KMS-11 (cell line): ENCODE data around the gene RIPOR3.

Experiments
- H2AFZ ChIP-seq: fragments of 200-600 bp; sonication (generic); 2 replicates; pipeline ENCODE4 v1.6.1; 2016; ENCODE audit warnings: antibody characterized with exemption, mixed run types, low read depth
- H3K27ac ChIP-seq: fragments of 200-600 bp; sonication (generic); 2 replicates; pipeline ENCODE4 v1.6.1; 2016; ENCODE audit warnings: mild to moderate bottlenecking, mixed run types
- H3K27me3 ChIP-seq: fragments of 200-600 bp; sonication (generic); 2 replicates; pipeline ENCODE4 v1.6.1; 2017; ENCODE audit warnings: mild to moderate bottlenecking, low read depth, mixed run types, moderate library complexity; ENCODE audit not compliant: insufficient read depth
- H3K36me3 ChIP-seq: fragments of 200-600 bp; sonication (generic); 2 replicates; pipeline ENCODE4 v1.6.1; 2017; ENCODE audit warnings: mild to moderate bottlenecking, mixed run types; ENCODE audit not compliant: insufficient read depth
- H3K4me1 ChIP-seq: fragments of 200-600 bp; sonication (generic); 2 replicates; pipeline ENCODE4 v1.6.1; 2016; ENCODE audit warnings: mild to moderate bottlenecking, low read depth, mixed run types; ENCODE audit not compliant: poor library complexity, severe bottlenecking
- H3K4me2 ChIP-seq: fragments of 200-600 bp; sonication (generic); 2 replicates; pipeline ENCODE4 v1.7.0; 2016; ENCODE audit warnings: mild to moderate bottlenecking, mixed run types
- H3K4me3 ChIP-seq: fragments of 200-600 bp; sonication (generic); IDR thresholded peaks from 2 replicates; pipeline ENCODE4 v1.6.1; 2017; ENCODE audit warnings: low read depth, low read length, mixed read lengths; ENCODE audit not compliant: insufficient read depth
- H3K79me2 ChIP-seq: fragments of 200-600 bp; sonication (generic); 2 replicates; pipeline ENCODE4 v1.6.1; 2016; ENCODE audit warnings: low read depth, mixed run types; ENCODE audit not compliant: insufficient read depth
- H3K9ac ChIP-seq: fragments of 200-600 bp; sonication (generic); 2 replicates; pipeline ENCODE4 v1.6.1; 2016; ENCODE audit warnings: mild to moderate bottlenecking, mixed run types
- H4K20me1 ChIP-seq: fragments of 200-600 bp; sonication (generic); 2 replicates; pipeline ENCODE4 v1.6.1; 2016; ENCODE audit warnings: mild to moderate bottlenecking, mixed run types; ENCODE audit not compliant: insufficient read depth
- CTCF ChIP-seq: fragments of 200-600 bp; sonication (generic); conservative IDR thresholded peaks from 2 replicates; pipeline ENCODE4 v1.6.1; 2017; ENCODE audit warnings: low read depth, mild to moderate bottlenecking, antibody characterized with exemption, low read length, moderate library complexity, mixed read lengths

RIPOR3 gene

GRCh38 chr20:50548396-50548795 is 142.9 kb downstream of the RIPOR3 start:
- no peak overlapping the region for H3K4me3 ChIP-seq
- H3K9ac ChIP-seq, result no peak overlapping the region
- H3K36me3 ChIP-seq, result no peaks in the 10 kb centered on the region
- no peak overlapping the region for H3K27ac ChIP-seq
- no peaks in the 10 kb centered on the region for H4K20me1 ChIP-seq
- H3K79me2 ChIP-seq, result no peaks in the 10 kb centered on the region
- H3K4me1 ChIP-seq, result peaks cover 24% of the 10 kb centered on the region
- H2AFZ ChIP-seq, result no peak overlapping the region
- no peak for TF ChIP-seq CTCF
- no peaks in the 10 kb centered on the region for H3K27me3 ChIP-seq
- H3K4me2 ChIP-seq, result no peak overlapping the region

- Histone ChIP-seq H2AFZ (no peak overlapping the region), H3K27ac (no peak overlapping the region), H3K9ac (no peak overlapping the region), H4K20me1 (no peaks in the 10 kb centered on the region), H3K4me3 (no peak overlapping the region), H3K4me2 (no peak overlapping the region), H3K79me2 (no peaks in the 10 kb centered on the region), H3K27me3 (no peaks in the 10 kb centered on the region), H3K36me3 (no peaks in the 10 kb centered on the region), H3K4me1 (peaks cover 24% of the 10 kb centered on the region)
- TF ChIP-seq CTCF, result no peak
These were observed 143.4 kb downstream of the RIPOR3 start for GRCh38 chr20:50547964-50548363.

GRCh38 chr20:50546729-50547314 is 144.5 kb downstream of the RIPOR3 start:
- Histone ChIP-seq H3K27me3 (no peaks in the 10 kb centered on the region), H4K20me1 (no peaks in the 10 kb centered on the region), H3K4me1 (peaks cover 24% of the 10 kb centered on the region), H3K4me3 (no peak overlapping the region), H3K4me2 (no peak overlapping the region), H3K79me2 (no peaks in the 10 kb centered on the region), H3K36me3 (no peaks in the 10 kb centered on the region), H2AFZ (no peak overlapping the region), H3K9ac (no peak overlapping the region), H3K27ac (no peak overlapping the region)
- TF ChIP-seq CTCF, result no peak

- no peak overlapping the region for H3K4me3 ChIP-seq
- no peaks in the 10 kb centered on the region; the same call in 1 of the 2 replicates for H3K79me2 ChIP-seq
- H3K36me3 ChIP-seq, result no peaks in the 10 kb centered on the region
- no peak overlapping the region for H2AFZ ChIP-seq
- no peak overlapping the region for H3K9ac ChIP-seq
- H3K4me1 ChIP-seq, result peaks cover 8% of the 10 kb centered on the region
- H3K27me3 ChIP-seq, result no peaks in the 10 kb centered on the region
- no peak for TF ChIP-seq CTCF
- H4K20me1 ChIP-seq, result no peaks in the 10 kb centered on the region
- no peak overlapping the region for H3K27ac ChIP-seq
- no peak overlapping the region for H3K4me2 ChIP-seq
These were observed 146.2 kb downstream of the RIPOR3 start for GRCh38 chr20:50545126-50545525.
